PFSK-1 (cell line): ENCODE data around the gene ZNF414.

Source experiments
- FOXP2 ChIP-seq: optimal IDR thresholded peaks from 2 replicates; pipeline ENCODE3; 2011; ENCODE audit warnings: borderline replicate concordance, control low read depth, inconsistent platforms; ENCODE audit not compliant: insufficient read depth; ENCODE audit errors: extremely low read length, extremely low read depth
- POLR2AphosphoS5 ChIP-seq: IDR thresholded peaks from 2 replicates; pipeline ENCODE4 v1.6.1; 2012; ENCODE audit warnings: low read depth, mild to moderate bottlenecking, control low read depth, low read length, moderate library complexity
- SIN3A ChIP-seq: IDR thresholded peaks from 2 replicates; pipeline ENCODE4 v1.6.1; 2012; ENCODE audit warnings: mild to moderate bottlenecking, low read length, moderate library complexity, borderline replicate concordance; ENCODE audit not compliant: insufficient read depth
- TAF1 ChIP-seq: IDR thresholded peaks from 2 replicates; pipeline ENCODE4 v1.6.1; 2012; ENCODE audit warnings: low read length, control low read depth, borderline replicate concordance; ENCODE audit not compliant: insufficient read depth
- TF ChIP-seq, protein P1 (sequence below), 2 experiments: IDR thresholded peaks; 2 replicates each; pipeline versions ENCODE4 v1.6.1 to v1.8.0; 2011 to 2012; ENCODE audit warnings: low read depth in 2 of 2, low read length in 2 of 2, control low read depth in 1 of 2, inconsistent platforms in 1 of 2, mild to moderate bottlenecking in 1 of 2, moderate library complexity in 1 of 2; ENCODE audit not compliant: insufficient read depth in 1 of 2

The ZNF414 gene

DNA sequence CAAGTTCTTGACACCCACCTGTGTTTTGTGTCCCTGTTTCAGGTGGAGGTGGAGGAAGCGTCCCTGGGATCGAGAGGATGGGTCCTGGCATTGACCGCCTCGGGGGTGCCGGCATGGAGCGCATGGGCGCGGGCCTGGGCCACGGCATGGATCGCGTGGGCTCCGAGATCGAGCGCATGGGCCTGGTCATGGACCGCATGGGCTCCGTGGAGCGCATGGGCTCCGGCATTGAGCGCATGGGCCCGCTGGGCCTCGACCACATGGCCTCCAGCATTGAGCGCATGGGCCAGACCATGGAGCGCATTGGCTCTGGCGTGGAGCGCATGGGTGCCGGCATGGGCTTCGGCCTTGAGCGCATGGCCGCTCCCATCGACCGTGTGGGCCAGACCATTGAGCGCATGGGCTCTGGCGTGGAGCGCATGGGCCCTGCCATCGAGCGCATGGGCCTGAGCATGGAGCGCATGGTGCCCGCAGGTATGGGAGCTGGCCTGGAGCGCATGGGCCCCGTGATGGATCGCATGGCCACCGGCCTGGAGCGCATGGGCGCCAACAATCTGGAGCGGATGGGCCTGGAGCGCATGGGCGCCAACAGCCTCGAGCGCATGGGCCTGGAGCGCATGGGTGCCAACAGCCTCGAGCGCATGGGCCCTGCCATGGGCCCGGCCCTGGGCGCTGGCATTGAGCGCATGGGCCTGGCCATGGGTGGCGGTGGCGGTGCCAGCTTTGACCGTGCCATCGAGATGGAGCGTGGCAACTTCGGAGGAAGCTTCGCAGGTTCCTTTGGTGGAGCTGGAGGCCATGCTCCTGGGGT, 28.2 kb downstream of the ZNF414 start:
- TF ChIP-seq, protein P1, sequence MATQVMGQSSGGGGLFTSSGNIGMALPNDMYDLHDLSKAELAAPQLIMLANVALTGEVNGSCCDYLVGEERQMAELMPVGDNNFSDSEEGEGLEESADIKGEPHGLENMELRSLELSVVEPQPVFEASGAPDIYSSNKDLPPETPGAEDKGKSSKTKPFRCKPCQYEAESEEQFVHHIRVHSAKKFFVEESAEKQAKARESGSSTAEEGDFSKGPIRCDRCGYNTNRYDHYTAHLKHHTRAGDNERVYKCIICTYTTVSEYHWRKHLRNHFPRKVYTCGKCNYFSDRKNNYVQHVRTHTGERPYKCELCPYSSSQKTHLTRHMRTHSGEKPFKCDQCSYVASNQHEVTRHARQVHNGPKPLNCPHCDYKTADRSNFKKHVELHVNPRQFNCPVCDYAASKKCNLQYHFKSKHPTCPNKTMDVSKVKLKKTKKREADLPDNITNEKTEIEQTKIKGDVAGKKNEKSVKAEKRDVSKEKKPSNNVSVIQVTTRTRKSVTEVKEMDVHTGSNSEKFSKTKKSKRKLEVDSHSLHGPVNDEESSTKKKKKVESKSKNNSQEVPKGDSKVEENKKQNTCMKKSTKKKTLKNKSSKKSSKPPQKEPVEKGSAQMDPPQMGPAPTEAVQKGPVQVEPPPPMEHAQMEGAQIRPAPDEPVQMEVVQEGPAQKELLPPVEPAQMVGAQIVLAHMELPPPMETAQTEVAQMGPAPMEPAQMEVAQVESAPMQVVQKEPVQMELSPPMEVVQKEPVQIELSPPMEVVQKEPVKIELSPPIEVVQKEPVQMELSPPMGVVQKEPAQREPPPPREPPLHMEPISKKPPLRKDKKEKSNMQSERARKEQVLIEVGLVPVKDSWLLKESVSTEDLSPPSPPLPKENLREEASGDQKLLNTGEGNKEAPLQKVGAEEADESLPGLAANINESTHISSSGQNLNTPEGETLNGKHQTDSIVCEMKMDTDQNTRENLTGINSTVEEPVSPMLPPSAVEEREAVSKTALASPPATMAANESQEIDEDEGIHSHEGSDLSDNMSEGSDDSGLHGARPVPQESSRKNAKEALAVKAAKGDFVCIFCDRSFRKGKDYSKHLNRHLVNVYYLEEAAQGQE (IDR thresholded peaks at IDR 0.05; ENCODE audit: insufficient read depth in 1 of 2, low read depth in 2 of 2, low read length in 2 of 2) = no peak
- TF ChIP-seq SIN3A (no peak), TAF1 (no peak), POLR2AphosphoS5 (no peak), FOXP2 (no peak)

DNA sequence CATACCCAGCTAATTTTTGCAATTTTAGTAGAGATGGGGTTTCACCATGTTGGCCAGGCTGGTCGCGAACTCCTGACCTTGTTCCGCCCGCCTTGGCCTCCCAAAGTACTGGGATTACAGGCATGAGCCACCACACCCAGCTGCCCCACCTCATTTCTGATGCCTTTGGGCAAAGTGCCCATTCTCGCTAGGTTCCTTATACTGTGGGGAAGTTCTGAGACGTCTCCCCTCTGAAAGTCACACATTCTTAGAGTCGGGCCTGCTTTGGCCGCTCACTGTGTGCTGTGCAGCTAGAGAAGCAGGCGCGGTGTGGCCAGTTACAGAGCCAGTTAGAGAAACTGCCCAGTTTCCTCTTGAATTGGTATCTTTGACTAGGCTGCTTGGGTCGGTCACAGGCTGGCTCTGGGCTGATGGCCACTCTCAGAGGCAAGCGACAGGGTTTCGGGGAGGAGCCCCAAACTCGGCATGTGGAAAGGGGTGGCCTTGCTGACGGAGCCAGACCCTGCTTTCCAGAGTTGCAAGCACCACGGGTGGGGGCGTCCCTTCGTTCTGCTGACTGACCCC, 29.6 kb downstream of the ZNF414 start:
- no peak for TF ChIP-seq SIN3A
- no peak for TF ChIP-seq TAF1
- TF ChIP-seq POLR2AphosphoS5 = no peak
- TF ChIP-seq, protein P1 (IDR thresholded peaks at IDR 0.05; ENCODE audit: insufficient read depth in 1 of 2, low read depth in 2 of 2, low read length in 2 of 2) = no peak

DNA sequence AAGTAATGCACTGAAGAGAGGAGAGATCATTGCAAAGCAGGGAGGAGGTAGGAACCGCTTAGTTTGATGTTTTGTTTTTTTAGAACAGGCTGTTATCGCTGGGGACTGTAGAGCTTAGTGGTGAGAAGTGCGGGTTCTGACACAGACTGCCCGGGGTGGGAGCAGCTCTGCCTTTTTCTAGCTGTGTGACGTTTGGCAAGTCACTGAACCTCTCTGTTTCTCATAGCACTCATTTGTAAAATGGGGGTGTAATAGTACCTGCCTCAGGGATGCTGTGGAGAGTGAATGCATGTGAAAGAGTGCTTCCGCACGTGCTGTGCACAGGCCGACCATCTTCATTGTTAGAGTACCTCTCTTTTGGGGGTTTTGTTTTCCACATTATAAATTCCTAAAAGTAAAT, 30.8 kb downstream of the ZNF414 start:
- TF ChIP-seq, protein P1 (IDR thresholded peaks at IDR 0.05; ENCODE audit: insufficient read depth in 1 of 2, low read depth in 2 of 2, low read length in 2 of 2) = no peak
- TF ChIP-seq FOXP2 = no peak
- no peak for TF ChIP-seq SIN3A
- no peak for TF ChIP-seq POLR2AphosphoS5
- TF ChIP-seq TAF1 = no peak

DNA sequence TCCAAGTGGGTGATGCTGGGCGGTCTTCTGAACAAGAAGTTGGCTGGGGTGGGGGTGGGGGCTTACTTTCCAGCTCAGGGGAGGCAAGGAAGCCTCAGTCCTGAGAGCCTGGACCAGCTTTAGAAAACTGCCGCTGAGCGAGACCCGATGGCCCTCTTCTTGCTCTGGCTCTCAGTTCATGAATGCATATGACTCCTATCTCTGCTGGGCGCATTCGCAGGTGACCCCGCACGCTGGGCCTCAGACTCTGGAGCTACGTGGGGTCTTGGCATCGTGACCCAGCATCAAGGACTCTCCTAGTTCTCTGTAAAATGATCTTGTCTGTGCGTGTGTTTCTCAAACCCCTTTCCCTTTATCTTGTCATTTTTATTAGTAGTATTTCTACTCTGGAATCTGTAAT, 31.3 kb downstream of the ZNF414 start:
- TF ChIP-seq TAF1 (no peak), SIN3A (no peak), POLR2AphosphoS5 (no peak), FOXP2 (no peak)
- TF ChIP-seq, protein P1 (IDR thresholded peaks at IDR 0.05; ENCODE audit: insufficient read depth in 1 of 2, low read depth in 2 of 2, low read length in 2 of 2) = no peak
